ENCODE data around the gene PLXDC2.

GRCh38 chr10:19930936-19931893 is 115.0 kb downstream of the PLXDC2 start:
- no peak for TF ChIP-seq CTCF (conservative IDR thresholded peaks at IDR 0.05; ENCODE audit: low read depth, low read length)
- TF ChIP-seq EZH2 (IDR thresholded peaks at IDR 0.05; ENCODE audit: low read length, unreplicated experiment): no peak
